Adrenal gland (tissue), 12 donors: ENCODE measurements around the gene IL3. TPM values are rescaled to one million over a fixed set of nuclear protein-coding genes. Genes with fewer than 3 reads are reported as not detected.

ENCODE experiments used
- DNase-seq, 7 donors: peaks; one replicate each; pipeline ENCODE4 v3.0.0-alpha.2; 2019 to 2020
- H3K27ac ChIP-seq, 5 donors: fragments of 200-600 bp; sonication (generic) in 4 of 5; 1 replicate in 3 of 5; 2 replicates in 2 of 5; pipeline versions ENCODE4 v1.5.1 to v1.8.0; 2016 to 2020; ENCODE audit warnings: mild to moderate bottlenecking in 1 of 5
- H3K27me3 ChIP-seq: fragments of 200-600 bp; 2 replicates; pipeline ENCODE4 v1.8.0; 2021
- H3K36me3 ChIP-seq, 2 donors: fragments of 200-600 bp; replicated peaks in 1 of 2; 1 replicate in 1 of 2; 2 replicates in 1 of 2; pipeline versions ENCODE4 v1.5.1 to v1.8.0; 2018 to 2022
- H3K4me1 ChIP-seq, 2 donors: fragments of 200-600 bp; replicated peaks in 1 of 2; 1 replicate in 1 of 2; 2 replicates in 1 of 2; pipeline versions ENCODE4 v1.5.1 to v1.8.0; 2018 to 2021
- H3K4me3 ChIP-seq, 4 donors: fragments of 200-600 bp; sonication (generic) in 3 of 4; one replicate each; pipeline ENCODE4 v1.5.1; 2016 to 2018
- H3K9me3 ChIP-seq, 3 donors: fragments of 200-600 bp; sonication (generic) in 1 of 3; replicated peaks in 1 of 3; 1 replicate in 2 of 3; 2 replicates in 1 of 3; pipeline versions ENCODE4 v1.5.1 to v1.8.0; 2016 to 2021
- CTCF ChIP-seq, 6 experiments: fragments of 450-650 bp in 4 of 6; fragments of 200-600 bp in 2 of 6; sonication (generic) in 1 of 6; IDR thresholded peaks; 1 replicate in 5 of 6; 2 replicates in 1 of 6; pipeline versions ENCODE4 v1.5.1 to v1.8.0; 2016 to 2021; ENCODE audit warnings: antibody characterized with exemption in 6 of 6, mild to moderate bottlenecking in 2 of 6, moderate library complexity in 1 of 6
- POLR2A ChIP-seq, 2 donors: fragments of 450-650 bp; IDR thresholded peaks; one replicate each; pipeline ENCODE4 v1.6.1; 2017; ENCODE audit warnings: antibody characterized with exemption in 2 of 2, mild to moderate bottlenecking in 2 of 2, moderate library complexity in 1 of 2
- WGBS, 4 donors: extraction: QIAGEN DNeasy Blood & Tissue Kit in 2 of 4; methylation state at CpG; one replicate each; pipeline versions ENCODE4 v1.1.5 to v1.1.7; 2013 to 2017; 5-methylcytosine and 5-hydroxymethylcytosine counted together
- intact Hi-C, 2 donors: fragments of 100-400 bp; cut with DNase I; formaldehyde crosslinking; loops; one replicate each; pipeline versions ENCODE4 v1.14.1 to v1.15.0; 2022 to 2023
- polyA plus RNA-seq, 3 donors: library from polyadenylated mRNA; stranded (reverse); fragments of 200-250 nt in 2 of 3; fragments of 350-450 nt in 1 of 3; fragmentation: Illumina TruSeq in 1 of 3; extraction: RNeasy Lipid Tissue Mini Kit (QIAGEN cat#74804) in 1 of 3; gene quantifications; one replicate each; pipeline ENCODE4 v1.2.3, GENCODE V29; 2013 to 2014
- total RNA-seq, 9 donors: library from RNA; depleted of rRNA in 4 of 9; stranded (reverse); fragments of >200 nt in 4 of 9; fragments of 120-200 nt in 1 of 9; fragmentation: NEBNext Ultra II Directional in 1 of 9; extraction: Animal tissue kit (Norgen Biotek cat#: 25700) in 1 of 9; gene quantifications; one replicate each; pipeline versions ENCODE4 v1.1.0 to v1.2.4, GENCODE V29; 2013 to 2023
- donor health status: healthy with polysubstance abuse.
- donor health status: Bipolar disorder and iron deficiency.
- donor health status: DM: yes; HTN: yes; CAD: no.
- donor health status: DM: no; HTN: no; CAD: no.
- donor health status: DM: no; HTN: no; CAD: no.
- donor health status: DM: yes; HTN: yes; CAD: no.

IL3 gene
- total and polyA plus RNA-seq, 12 donors: not detected

DNA sequence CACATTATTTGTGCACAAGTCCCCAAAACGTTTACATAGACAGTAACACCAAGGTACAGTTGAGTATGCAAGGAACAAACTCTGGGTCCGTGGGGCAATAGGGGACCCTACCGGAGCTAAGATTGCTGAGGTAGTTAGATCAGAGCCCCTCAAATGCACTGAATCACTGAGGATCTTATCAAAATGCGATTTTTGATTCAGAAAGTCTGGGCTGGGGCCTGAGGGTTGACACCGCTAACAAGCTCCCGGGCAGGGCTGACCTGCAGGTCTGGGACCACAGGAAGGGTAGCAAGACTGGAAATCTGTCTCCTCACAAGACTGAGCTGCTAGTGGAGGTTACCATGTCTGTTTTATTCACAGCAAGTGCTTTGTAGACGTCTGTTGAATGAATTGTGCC is 1.8 kb upstream of the IL3 start:
- Histone ChIP-seq H3K9me3 (no peaks in the 10 kb centered on the region), H3K27me3 (no peaks in the 10 kb centered on the region), H3K27ac (no peak overlapping the region), H3K4me1 (no peaks in the 10 kb centered on the region), H3K4me3 (no peak overlapping the region), H3K36me3 (no peaks in the 10 kb centered on the region)
- peak in 2 of 7 donors; percentile 1 to 2 for DNase-seq
- 69 to 84% (median 78%) methylated on average over 4 to 7 of the region's 7 CpGs for WGBS, 4 donors
- intact Hi-C loops: no loop called here
- TF ChIP-seq CTCF (IDR thresholded peaks at IDR 0.05): no peak
- no peak for TF ChIP-seq POLR2A (IDR thresholded peaks at IDR 0.05)

DNA sequence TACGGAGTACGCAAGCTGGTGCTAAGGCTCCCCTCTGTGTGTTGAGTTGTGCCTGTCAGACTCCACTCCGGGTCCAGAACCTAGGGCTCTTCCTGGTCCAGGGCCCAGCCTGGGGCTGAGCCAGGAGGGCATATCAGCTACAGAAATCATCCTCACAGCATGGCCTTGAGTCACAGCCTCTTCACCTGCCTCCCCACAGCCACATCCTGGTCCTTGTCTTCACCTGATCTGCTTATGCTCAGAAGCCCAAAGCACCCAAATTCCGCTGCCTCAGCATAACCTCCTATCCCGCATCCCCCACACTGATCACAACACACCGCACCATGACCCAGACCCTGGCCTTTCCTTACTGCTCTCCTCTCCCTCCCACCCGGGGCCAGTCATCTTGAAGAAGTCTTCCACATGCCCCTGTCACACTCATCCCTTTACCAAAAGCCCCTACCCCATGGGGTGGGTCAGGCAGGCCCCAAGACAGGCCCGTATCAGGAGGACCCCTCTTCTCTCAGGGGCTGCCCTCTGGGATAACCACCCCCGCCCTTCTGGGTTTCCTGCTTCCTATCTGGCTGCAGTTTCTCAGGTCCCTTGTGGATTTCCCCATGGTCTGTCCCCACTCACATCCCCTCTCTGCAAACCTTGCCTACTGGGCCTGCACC is 1.3 kb upstream of the IL3 start:
- Histone ChIP-seq H3K9me3 (no peaks in the 10 kb centered on the region), H3K4me1 (no peaks in the 10 kb centered on the region), H3K27me3 (no peaks in the 10 kb centered on the region), H3K36me3 (no peaks in the 10 kb centered on the region), H3K4me3 (no peak overlapping the region), H3K27ac (no peak overlapping the region)
- 82 to 85% (median 83%) methylated on average over 8 to 9 of the region's 9 CpGs for WGBS, 4 donors
- TF ChIP-seq POLR2A (IDR thresholded peaks at IDR 0.05): no peak
- peak in 6 of 7 donors; percentile 1 to 29 (median 11) for DNase-seq
- intact Hi-C loops: no loop called here

DNA sequence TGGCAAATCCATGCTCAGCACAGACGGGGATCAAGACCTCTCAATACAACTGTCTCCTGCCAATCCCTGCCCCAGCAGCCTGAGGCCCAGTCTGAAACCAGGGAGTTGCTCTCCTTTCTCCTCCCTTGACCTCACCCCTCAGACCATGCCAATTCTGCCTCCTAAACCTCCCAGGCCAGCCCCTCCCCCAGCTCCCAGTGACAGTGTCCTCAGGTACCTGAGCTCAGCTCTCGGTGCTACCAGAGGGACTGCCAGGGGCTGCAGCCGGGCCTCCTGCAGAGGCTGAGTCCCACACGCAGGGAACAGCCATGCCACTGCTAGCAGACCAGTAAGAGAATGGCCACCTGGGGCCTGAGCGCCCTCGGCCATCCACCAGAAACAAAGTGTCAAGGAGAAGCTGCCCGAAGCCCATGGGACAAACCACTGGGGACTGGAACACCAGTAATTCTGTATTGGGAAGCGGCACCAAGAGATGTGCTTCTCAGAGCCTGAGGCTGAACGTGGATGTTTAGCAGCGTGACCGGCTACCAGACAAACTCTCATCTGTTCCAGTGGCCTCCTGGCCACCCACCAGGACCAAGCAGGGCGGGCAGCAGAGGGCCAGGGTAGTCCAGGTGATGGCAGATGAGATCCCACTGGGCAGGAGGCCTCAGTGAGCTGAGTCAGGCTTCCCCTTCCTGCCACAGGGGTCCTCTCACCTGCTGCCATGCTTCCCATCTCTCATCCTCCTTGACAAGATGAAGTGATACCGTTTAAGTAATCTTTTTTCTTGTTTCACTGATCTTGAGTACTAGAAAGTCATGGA is 557 bp upstream of the IL3 start:
- no peaks in the 10 kb centered on the region for H3K9me3 ChIP-seq
- WGBS, 4 donors: 90 to 94% (median 91%) methylated on average over 10 to 13 of the region's 13 CpGs
- peak in 6 of 7 donors; percentile 1 to 39 (median 8) for DNase-seq
- no peak overlapping the region for H3K4me3 ChIP-seq
- intact Hi-C loops: loop anchor here in 1 of 2 donors (5.0 kb wide), 1 partner anchor 473 kb away; no protein-coding TSS in a partner anchor
- no peaks in the 10 kb centered on the region for H3K27me3 ChIP-seq
- H3K27ac ChIP-seq: no peak overlapping the region
- no peaks in the 10 kb centered on the region for H3K36me3 ChIP-seq
- no peaks in the 10 kb centered on the region for H3K4me1 ChIP-seq
- TF ChIP-seq CTCF (IDR thresholded peaks at IDR 0.05) (no peak), POLR2A (IDR thresholded peaks at IDR 0.05) (no peak)

DNA sequence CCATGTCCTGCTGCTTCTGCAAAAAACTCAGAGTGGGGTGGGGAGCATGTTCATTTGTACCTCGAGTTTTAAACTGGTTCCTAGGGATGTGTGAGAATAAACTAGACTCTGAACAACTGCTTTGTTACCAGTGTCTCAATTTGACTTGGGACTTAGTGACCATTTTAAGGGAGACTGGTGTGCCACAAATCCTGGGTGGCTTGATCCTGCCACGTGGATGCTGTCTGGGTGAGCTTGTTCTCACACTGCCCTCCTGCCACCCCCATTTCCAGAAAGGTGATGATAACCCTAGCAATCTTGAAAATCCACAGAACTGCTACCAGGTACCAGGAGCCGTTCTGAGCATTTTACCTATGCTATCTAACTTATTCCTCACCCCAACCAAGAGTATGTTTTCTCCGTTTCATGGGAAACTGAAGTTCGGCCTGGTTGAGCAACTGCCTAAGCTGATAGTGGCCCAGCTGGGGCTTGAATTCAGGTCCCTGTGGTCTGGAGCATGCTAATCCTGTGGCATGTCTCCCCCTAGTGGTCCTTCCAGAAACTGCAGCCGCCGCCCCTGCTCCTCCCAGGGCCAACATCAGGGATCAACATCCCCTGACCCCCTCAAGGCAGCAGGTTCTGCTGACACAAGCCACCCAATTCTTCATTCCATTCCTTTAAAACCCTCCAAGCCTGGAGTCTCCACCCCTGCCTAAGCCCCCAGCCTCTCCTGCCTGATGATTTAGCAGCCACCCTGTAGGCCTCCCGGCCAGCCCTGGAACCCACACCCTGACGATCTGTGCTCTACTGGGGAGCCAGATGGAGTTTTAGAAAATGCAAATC is 2.8 kb downstream of the IL3 start:
- Histone ChIP-seq H3K4me3 (no peak overlapping the region), H3K9me3 (no peaks in the 10 kb centered on the region), H3K27ac (no peak overlapping the region), H3K4me1 (no peaks in the 10 kb centered on the region), H3K27me3 (no peaks in the 10 kb centered on the region), H3K36me3 (no peaks in the 10 kb centered on the region)
- TF ChIP-seq POLR2A (IDR thresholded peaks at IDR 0.05): no peak
- peak; percentile 77 to 98 (median 86) for TF ChIP-seq CTCF (IDR thresholded peaks at IDR 0.05)
- DNase-seq: peak; percentile 56 to 86 (median 72)
- WGBS, 4 donors: 29 to 41% (median 33%) methylated on average over 9 of the region's 9 CpGs
- intact Hi-C loops: loop anchor here in 1 of 2 donors (5.0 kb wide), 1 partner anchor 476 kb away; no protein-coding TSS in a partner anchor
